Keratinocyte (primary cell): ENCODE results near the gene ARPP19. TPM values are rescaled to one million over a fixed set of nuclear protein-coding genes. Genes with fewer than 3 reads are reported as not detected.

Experiments used
- DNase-seq: peaks from one replicate; pipeline ENCODE4 v3.0.0-alpha.2; 2011; ENCODE audit warnings: low read depth, missing footprints, low spot score
- FAIRE-seq: peaks from 2 replicates; lab custom pipeline; 2011; peaks lifted over from hg19 to GRCh38; lab: Jason Lieb, UNC
- H2AFZ ChIP-seq: 2 replicates; pipeline ENCODE4 v1.6.0; 2012; ENCODE audit warnings: low read length, control low read depth, inconsistent platforms; ENCODE audit not compliant: control insufficient read depth
- H3K27ac ChIP-seq: 2 replicates; pipeline ENCODE4 v1.5.1; 2011; ENCODE audit warnings: low read length; ENCODE audit not compliant: control insufficient read depth, insufficient read depth
- H3K27me3 ChIP-seq: 3 replicates; pipeline ENCODE4 v1.6.0; 2011; ENCODE audit warnings: low read length; ENCODE audit not compliant: control insufficient read depth, insufficient read depth; ENCODE audit errors: extremely low read depth
- H3K36me3 ChIP-seq, 2 experiments: 2 replicates in 1 of 2; 3 replicates in 1 of 2; pipeline ENCODE4 v1.5.1; 2011; ENCODE audit warnings: low read length in 2 of 2, mild to moderate bottlenecking in 1 of 2; ENCODE audit not compliant: control insufficient read depth in 2 of 2, insufficient read depth in 2 of 2; ENCODE audit errors: extremely low read depth in 1 of 2
- H3K4me1 ChIP-seq: 3 replicates; pipeline ENCODE4 v1.5.1; 2011; ENCODE audit warnings: low read length; ENCODE audit not compliant: control insufficient read depth, insufficient read depth; ENCODE audit errors: extremely low read depth
- H3K4me2 ChIP-seq: 3 replicates; pipeline ENCODE4 v1.6.0; 2011; ENCODE audit warnings: low read depth, low read length; ENCODE audit not compliant: control insufficient read depth, insufficient read depth; ENCODE audit errors: extremely low read depth
- H3K4me3 ChIP-seq, 3 experiments: fragments of 200-600 bp in 1 of 3; sonication (generic) in 1 of 3; 2 replicates in 2 of 3; 3 replicates in 1 of 3; pipeline ENCODE4 v1.5.1; 2011 to 2016; ENCODE audit warnings: low read length in 3 of 3, mild to moderate bottlenecking in 3 of 3, control low read depth in 2 of 3, inconsistent platforms in 1 of 3, low read depth in 1 of 3, mixed read lengths in 1 of 3, mixed run types in 1 of 3, moderate library complexity in 1 of 3; ENCODE audit not compliant: control insufficient read depth in 2 of 3, insufficient read depth in 2 of 3; ENCODE audit errors: extremely low read depth in 1 of 3
- H3K79me2 ChIP-seq: 2 replicates; pipeline ENCODE4 v1.6.0; 2012; ENCODE audit warnings: low read length; ENCODE audit not compliant: control insufficient read depth, insufficient read depth
- H3K9ac ChIP-seq: 3 replicates; pipeline ENCODE4 v1.6.0; 2011; ENCODE audit warnings: low read length; ENCODE audit not compliant: control insufficient read depth, insufficient read depth; ENCODE audit errors: extremely low read depth
- H3K9me1 ChIP-seq: 3 replicates; pipeline ENCODE4 v1.6.0; 2011; ENCODE audit warnings: low read length; ENCODE audit not compliant: control insufficient read depth, insufficient read depth; ENCODE audit errors: extremely low read depth
- H3K9me3 ChIP-seq: 2 replicates; pipeline ENCODE4 v1.5.1; 2012; ENCODE audit warnings: low read depth, low read length; ENCODE audit not compliant: control insufficient read depth
- H4K20me1 ChIP-seq: 3 replicates; pipeline ENCODE4 v1.6.0; 2011; ENCODE audit warnings: low read length; ENCODE audit not compliant: control insufficient read depth, insufficient read depth; ENCODE audit errors: extremely low read depth
- EZH2 ChIP-seq: IDR thresholded peaks from one replicate; pipeline ENCODE4 v1.6.1; 2012; ENCODE audit warnings: inconsistent platforms, mild to moderate bottlenecking, low read length, moderate library complexity
- dilution Hi-C: fragments of 300-500 bp; cut with MboI; formaldehyde crosslinking; loops from one replicate; pipeline ENCODE4 v1.7.0; 2020; ENCODE audit warnings: low sequenced_read_pairs; ENCODE audit not compliant: extremely low pct_ligation_motif_present
- polyA plus RNA-seq, 5 experiments: library from polyadenylated mRNA; depleted of rRNA in 3 of 5; stranded (reverse) in 3 of 5; stranded (forward) in 1 of 5; unstranded in 1 of 5; fragments of >200 nt; gene quantifications; 1 replicate in 1 of 5; 2 replicates in 3 of 5; 3 replicates in 1 of 5; pipeline versions ENCODE4 v1.2.1 to v1.2.3, GENCODE V29; 2011 to 2012; ENCODE audit warnings: missing spikeins in 2 of 5, low read depth in 1 of 5, low replicate concordance in 1 of 5
- TF ChIP-seq, protein P1 (sequence below), 3 experiments: IDR thresholded peaks in 1 of 3; conservative IDR thresholded peaks in 1 of 3; optimal IDR thresholded peaks in 1 of 3; 2 replicates in 2 of 3; 3 replicates in 1 of 3; pipeline versions ENCODE3 to v1.5.1; 2011; ENCODE audit warnings: low read length in 3 of 3, mild to moderate bottlenecking in 3 of 3, moderate library complexity in 2 of 3, control low read depth in 1 of 3, inconsistent platforms in 1 of 3; ENCODE audit not compliant: insufficient read depth in 2 of 3; ENCODE audit errors: extremely low read depth in 1 of 3

Gene ARPP19
- polyA plus RNA-seq, 1 donor (not counting 4 experiments of a cell fraction or from before 2014, with no cell fraction given), result 128 TPM

DNA sequence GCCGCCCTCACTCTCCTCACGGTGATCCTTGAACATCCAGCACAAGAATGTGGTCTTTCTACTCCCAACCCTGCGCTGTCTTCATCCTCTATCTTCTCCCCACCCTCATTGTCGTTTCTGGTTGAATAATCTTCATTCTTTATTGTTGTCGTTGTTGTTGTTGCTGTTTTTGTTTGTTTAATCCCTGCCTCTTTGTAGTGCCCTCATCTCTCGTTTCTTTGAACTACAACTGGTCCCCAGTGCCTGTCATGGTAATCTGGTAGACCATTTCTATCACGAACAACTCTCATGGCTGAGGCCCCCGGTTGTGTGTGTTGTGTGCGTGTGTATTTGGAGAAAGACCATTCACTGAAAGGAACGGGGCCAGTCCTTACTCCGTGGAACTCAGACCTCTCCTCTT, 38.9 kb downstream of the ARPP19 start:
- Histone ChIP-seq H3K4me2 (peak overlapping the region; percentile 91), H4K20me1 (no peaks in the 10 kb centered on the region), H3K4me3 (peak overlapping the region in 1 of 3 experiments; percentile 83), H3K27ac (no peak overlapping the region), H3K27me3 (no peaks in the 10 kb centered on the region), H3K79me2 (peaks cover 32% of the 10 kb centered on the region), H2AFZ (no peak overlapping the region), H3K9me1 (no peaks in the 10 kb centered on the region), H3K9me3 (no peaks in the 10 kb centered on the region), H3K36me3 (no peaks in the 10 kb centered on the region), H3K4me1 (peaks cover 23% of the 10 kb centered on the region), H3K9ac (no peak overlapping the region)
- no peak for FAIRE-seq
- TF ChIP-seq, protein P1, sequence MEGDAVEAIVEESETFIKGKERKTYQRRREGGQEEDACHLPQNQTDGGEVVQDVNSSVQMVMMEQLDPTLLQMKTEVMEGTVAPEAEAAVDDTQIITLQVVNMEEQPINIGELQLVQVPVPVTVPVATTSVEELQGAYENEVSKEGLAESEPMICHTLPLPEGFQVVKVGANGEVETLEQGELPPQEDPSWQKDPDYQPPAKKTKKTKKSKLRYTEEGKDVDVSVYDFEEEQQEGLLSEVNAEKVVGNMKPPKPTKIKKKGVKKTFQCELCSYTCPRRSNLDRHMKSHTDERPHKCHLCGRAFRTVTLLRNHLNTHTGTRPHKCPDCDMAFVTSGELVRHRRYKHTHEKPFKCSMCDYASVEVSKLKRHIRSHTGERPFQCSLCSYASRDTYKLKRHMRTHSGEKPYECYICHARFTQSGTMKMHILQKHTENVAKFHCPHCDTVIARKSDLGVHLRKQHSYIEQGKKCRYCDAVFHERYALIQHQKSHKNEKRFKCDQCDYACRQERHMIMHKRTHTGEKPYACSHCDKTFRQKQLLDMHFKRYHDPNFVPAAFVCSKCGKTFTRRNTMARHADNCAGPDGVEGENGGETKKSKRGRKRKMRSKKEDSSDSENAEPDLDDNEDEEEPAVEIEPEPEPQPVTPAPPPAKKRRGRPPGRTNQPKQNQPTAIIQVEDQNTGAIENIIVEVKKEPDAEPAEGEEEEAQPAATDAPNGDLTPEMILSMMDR (optimal IDR thresholded peaks at IDR 0.05 in 1 of 3, IDR thresholded peaks at IDR 0.05 in 1 of 3, conservative IDR thresholded peaks at IDR 0.05 in 1 of 3; ENCODE audit: extremely low read depth in 1 of 3, insufficient read depth in 2 of 3, low read length in 3 of 3), result no peak
- TF ChIP-seq EZH2, result no peak
- no peak for DNase-seq
- dilution Hi-C loops, result no loop called here

DNA sequence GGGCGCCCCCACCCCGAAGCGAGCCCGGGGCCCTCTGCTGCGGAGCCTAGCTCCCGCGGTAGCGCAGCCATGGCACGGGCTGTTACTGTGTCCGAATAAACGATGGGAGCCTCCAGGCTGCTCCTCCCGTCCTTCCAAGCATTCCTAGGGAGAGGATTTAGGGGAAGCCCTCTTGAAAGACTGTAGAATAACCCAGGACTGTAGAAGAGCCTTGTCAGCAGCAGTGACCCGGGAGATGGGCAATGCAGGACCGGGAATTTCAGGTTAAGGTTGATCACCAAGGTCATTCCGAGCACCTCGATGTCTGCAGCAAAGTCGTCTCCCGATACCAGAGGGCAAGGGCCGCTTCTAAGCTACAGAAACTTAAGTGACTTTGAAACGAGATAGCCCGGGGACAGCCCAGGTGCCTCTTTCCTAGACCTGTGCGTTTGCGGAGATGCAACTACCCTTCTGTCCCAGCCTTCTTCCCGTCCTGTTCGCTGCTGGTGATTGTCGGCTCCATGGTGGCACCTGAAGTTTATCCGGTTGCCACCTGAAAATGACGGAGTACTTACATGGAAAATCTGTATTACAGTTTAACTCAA, 39.4 kb downstream of the ARPP19 start:
- Histone ChIP-seq H3K27ac (peak overlapping the region; percentile 34), H3K36me3 (no peaks in the 10 kb centered on the region), H3K9me1 (no peaks in the 10 kb centered on the region), H2AFZ (peak overlapping the region; percentile 92), H3K9me3 (no peaks in the 10 kb centered on the region), H4K20me1 (no peaks in the 10 kb centered on the region), H3K4me3 (peak overlapping the region; percentile 57 to 83 (median 78)), H3K27me3 (no peaks in the 10 kb centered on the region), H3K4me2 (peak overlapping the region; percentile 91), H3K79me2 (peaks cover 37% of the 10 kb centered on the region), H3K4me1 (peaks cover 28% of the 10 kb centered on the region), H3K9ac (peak overlapping the region; percentile 70)
- DNase-seq (no peak), FAIRE-seq (no peak)
- dilution Hi-C loops, result no loop called here
- TF ChIP-seq, protein P1 (optimal IDR thresholded peaks at IDR 0.05 in 1 of 3, IDR thresholded peaks at IDR 0.05 in 1 of 3, conservative IDR thresholded peaks at IDR 0.05 in 1 of 3; ENCODE audit: extremely low read depth in 1 of 3, insufficient read depth in 2 of 3, low read length in 3 of 3), result no peak
- TF ChIP-seq EZH2, result no peak
